ENCODE measurements around the gene PHRF1.

DNA sequence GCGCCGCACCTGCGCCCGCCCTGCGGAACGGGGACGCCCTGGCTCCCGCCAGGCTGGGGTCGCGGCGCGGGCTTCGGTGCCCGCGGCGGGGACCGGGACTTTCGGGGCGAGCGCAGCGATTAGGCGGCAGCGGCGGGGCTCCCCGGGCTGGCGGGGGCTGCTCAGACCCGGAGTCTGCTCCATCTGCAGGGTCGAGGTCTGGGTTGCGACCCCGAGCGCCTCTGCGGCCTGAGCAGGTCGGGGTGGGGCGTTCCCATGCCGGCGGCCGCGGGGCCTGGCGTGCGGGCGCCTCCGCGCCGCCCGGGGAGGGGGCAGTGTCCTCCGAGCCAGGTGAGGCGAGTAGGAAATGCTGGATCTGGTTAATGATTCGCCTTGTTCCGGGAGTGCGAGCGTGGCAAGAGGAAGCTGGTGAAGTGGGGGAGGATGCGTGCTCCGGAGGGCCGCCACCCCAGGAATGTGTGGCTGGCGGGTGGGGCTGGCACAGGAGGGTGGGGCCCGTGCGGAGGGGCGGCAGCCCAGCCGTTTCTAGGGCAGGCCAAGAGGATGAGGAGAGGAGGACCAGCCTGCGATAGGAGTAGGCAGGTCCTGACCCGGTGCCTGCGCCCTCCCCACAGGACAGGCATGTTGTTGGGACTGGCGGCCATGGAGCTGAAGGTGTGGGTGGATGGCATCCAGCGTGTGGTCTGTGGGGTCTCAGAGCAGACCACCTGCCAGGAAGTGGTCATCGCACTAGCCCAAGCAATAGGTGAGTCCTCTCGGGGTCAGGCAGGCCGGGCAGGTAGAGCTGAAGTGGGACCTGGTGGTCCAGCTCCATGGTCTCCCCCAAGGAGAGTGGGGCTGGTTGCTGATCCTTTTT, 14.9 kb upstream of the PHRF1 start:
- TF ChIP-seq FOXJ3 (CRISPR knock-in tag; IDR thresholded peaks at IDR 0.05): no peak
- no peak for TF ChIP-seq TCF12 (IDR thresholded peaks at IDR 0.05)
- TF ChIP-seq EP300 (IDR thresholded peaks at IDR 0.05; ENCODE audit: borderline replicate concordance in 1 of 2, low read depth in 1 of 2, low read length in 1 of 2): no peak
- TF ChIP-seq, protein P1, sequence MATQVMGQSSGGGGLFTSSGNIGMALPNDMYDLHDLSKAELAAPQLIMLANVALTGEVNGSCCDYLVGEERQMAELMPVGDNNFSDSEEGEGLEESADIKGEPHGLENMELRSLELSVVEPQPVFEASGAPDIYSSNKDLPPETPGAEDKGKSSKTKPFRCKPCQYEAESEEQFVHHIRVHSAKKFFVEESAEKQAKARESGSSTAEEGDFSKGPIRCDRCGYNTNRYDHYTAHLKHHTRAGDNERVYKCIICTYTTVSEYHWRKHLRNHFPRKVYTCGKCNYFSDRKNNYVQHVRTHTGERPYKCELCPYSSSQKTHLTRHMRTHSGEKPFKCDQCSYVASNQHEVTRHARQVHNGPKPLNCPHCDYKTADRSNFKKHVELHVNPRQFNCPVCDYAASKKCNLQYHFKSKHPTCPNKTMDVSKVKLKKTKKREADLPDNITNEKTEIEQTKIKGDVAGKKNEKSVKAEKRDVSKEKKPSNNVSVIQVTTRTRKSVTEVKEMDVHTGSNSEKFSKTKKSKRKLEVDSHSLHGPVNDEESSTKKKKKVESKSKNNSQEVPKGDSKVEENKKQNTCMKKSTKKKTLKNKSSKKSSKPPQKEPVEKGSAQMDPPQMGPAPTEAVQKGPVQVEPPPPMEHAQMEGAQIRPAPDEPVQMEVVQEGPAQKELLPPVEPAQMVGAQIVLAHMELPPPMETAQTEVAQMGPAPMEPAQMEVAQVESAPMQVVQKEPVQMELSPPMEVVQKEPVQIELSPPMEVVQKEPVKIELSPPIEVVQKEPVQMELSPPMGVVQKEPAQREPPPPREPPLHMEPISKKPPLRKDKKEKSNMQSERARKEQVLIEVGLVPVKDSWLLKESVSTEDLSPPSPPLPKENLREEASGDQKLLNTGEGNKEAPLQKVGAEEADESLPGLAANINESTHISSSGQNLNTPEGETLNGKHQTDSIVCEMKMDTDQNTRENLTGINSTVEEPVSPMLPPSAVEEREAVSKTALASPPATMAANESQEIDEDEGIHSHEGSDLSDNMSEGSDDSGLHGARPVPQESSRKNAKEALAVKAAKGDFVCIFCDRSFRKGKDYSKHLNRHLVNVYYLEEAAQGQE (IDR thresholded peaks at IDR 0.05; ENCODE audit: low read depth, low read length): no peak
- no peak for TF ChIP-seq POLR2AphosphoS5 (IDR thresholded peaks at IDR 0.05; ENCODE audit: low read depth, low read length)
- TF ChIP-seq, protein P2, sequence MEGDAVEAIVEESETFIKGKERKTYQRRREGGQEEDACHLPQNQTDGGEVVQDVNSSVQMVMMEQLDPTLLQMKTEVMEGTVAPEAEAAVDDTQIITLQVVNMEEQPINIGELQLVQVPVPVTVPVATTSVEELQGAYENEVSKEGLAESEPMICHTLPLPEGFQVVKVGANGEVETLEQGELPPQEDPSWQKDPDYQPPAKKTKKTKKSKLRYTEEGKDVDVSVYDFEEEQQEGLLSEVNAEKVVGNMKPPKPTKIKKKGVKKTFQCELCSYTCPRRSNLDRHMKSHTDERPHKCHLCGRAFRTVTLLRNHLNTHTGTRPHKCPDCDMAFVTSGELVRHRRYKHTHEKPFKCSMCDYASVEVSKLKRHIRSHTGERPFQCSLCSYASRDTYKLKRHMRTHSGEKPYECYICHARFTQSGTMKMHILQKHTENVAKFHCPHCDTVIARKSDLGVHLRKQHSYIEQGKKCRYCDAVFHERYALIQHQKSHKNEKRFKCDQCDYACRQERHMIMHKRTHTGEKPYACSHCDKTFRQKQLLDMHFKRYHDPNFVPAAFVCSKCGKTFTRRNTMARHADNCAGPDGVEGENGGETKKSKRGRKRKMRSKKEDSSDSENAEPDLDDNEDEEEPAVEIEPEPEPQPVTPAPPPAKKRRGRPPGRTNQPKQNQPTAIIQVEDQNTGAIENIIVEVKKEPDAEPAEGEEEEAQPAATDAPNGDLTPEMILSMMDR (IDR thresholded peaks at IDR 0.05): no peak
- TF ChIP-seq CHD2 (IDR thresholded peaks at IDR 0.05; ENCODE audit: low read length, partially characterized antibody): no peak
- TF ChIP-seq YY1 (IDR thresholded peaks at IDR 0.05; ENCODE audit: low read depth): no peak
- TF ChIP-seq GABPA (IDR thresholded peaks at IDR 0.05; ENCODE audit: low read depth): no peak
- no peak for TF ChIP-seq SMC3 (IDR thresholded peaks at IDR 0.05; ENCODE audit: low read depth, low read length)
